Coronary artery (tissue), 2 donors: ENCODE results near the gene ARG1.
"Not testable (repeated sequence)": the region's sequence is repeated elsewhere in the genome, so short reads cannot be mapped to it uniquely, and the experiment has no call there.

Source experiments
- DNase-seq: peaks from one replicate; pipeline ENCODE4 v3.0.0-alpha.2; 2017; ENCODE audit warnings: low spot score
- H3K27ac ChIP-seq, 2 donors: fragments of 200-600 bp; sonication (generic); one replicate each; pipeline ENCODE4 v1.5.1; 2016 to 2019
- H3K4me3 ChIP-seq: fragments of 200-600 bp; sonication (generic); 2 replicates; pipeline ENCODE4 v1.5.1; 2016; ENCODE audit warnings: mild to moderate bottlenecking, moderate library complexity
- CTCF ChIP-seq: fragments of 200-600 bp; sonication (generic); IDR thresholded peaks from one replicate; pipeline ENCODE4 v1.5.1; 2019; ENCODE audit warnings: antibody characterized with exemption

ARG1 gene

GRCh38 chr6:131572686-131573415, at the start of gene ARG1:
TSS of gene ARG1 (plus strand) at chr6:131573226. CDS start at chr6:131573283, 57 bp downstream.
- H3K4me3 ChIP-seq: no peak within 1 kb of the TSS
- no peak for DNase-seq
- no peak for TF ChIP-seq CTCF
- no peak within 1 kb of the TSS for H3K27ac ChIP-seq

GRCh38 chr6:131523988-131524673, 48.9 kb upstream of the ARG1 start:
- TF ChIP-seq CTCF: no peak
- DNase-seq: no peak
- no peak overlapping the region for H3K27ac ChIP-seq

GRCh38 chr6:131524695-131525336, 48.2 kb upstream of the ARG1 start:
- DNase-seq: no peak
- TF ChIP-seq CTCF: no peak
- Histone ChIP-seq H3K27ac (no peak overlapping the region), H3K4me3 (no peak overlapping the region)

More at GRCh38 chr6:131523988-131524673, 48.9 kb upstream of the ARG1 start:
- no peak overlapping the region for H3K4me3 ChIP-seq

- not testable (repeated sequence) for H3K27ac ChIP-seq, DNase-seq, H3K4me3 ChIP-seq
Observed at GRCh38 chr6:131530936-131531335, 42.1 kb upstream of the ARG1 start.

GRCh38 chr6:131531681-131532080, 41.3 kb upstream of the ARG1 start:
- not testable (repeated sequence) for H3K4me3 ChIP-seq, DNase-seq, H3K27ac ChIP-seq

- Histone ChIP-seq H3K27ac (no peak overlapping the region), H3K4me3 (no peak overlapping the region)
- TF ChIP-seq CTCF: no peak
- DNase-seq: no peak
Observed at GRCh38 chr6:131532580-131533039, 40.4 kb upstream of the ARG1 start.

- H3K4me3 ChIP-seq, H3K27ac ChIP-seq, DNase-seq: not testable (repeated sequence)
Observed at GRCh38 chr6:131538615-131539014, 34.4 kb upstream of the ARG1 start.

- no peak for TF ChIP-seq CTCF
- no peak overlapping the region for H3K27ac ChIP-seq
- DNase-seq: no peak
- H3K4me3 ChIP-seq: no peak overlapping the region
Observed at GRCh38 chr6:131545317-131545716, 27.7 kb upstream of the ARG1 start.
